DMS 273 (cell line): ENCODE measurements around the gene ZNF723.
A peak's percentile ranks its signal among the peaks of the same experiment; 100 is the strongest.
"Not testable (repeated sequence)": the region's sequence is repeated elsewhere in the genome, so short reads cannot be mapped to it uniquely, and the experiment has no call there.

Experiments
- DNase-seq: peaks from one replicate; lab custom pipeline; 2025; ENCODE audit not compliant: unreplicated experiment; lab: John Stamatoyannopoulos, UW

Gene ZNF723

GRCh38 chr19:22832031-22832762 is at the start of gene ZNF723:
Gene ZNF723, plus strand, starts transcription at chr19:22832291. Its CDS starts 89 bp downstream, at chr19:22832380.
- peak; percentile 88 for DNase-seq

- peak; percentile 54 for DNase-seq
Observed at GRCh38 chr19:22783651-22784410, 48.3 kb upstream of the ZNF723 start, which contains the start of gene ZNF99. Gene ZNF99, minus strand, starts transcription at chr19:22784151. Its CDS starts 135 bp downstream, at chr19:22784016.

- DNase-seq = not testable (repeated sequence)
Observed at GRCh38 chr19:22792863-22793262, 39.2 kb upstream of the ZNF723 start.

- DNase-seq = no peak
Observed at GRCh38 chr19:22797040-22797439, 35.1 kb upstream of the ZNF723 start.

- DNase-seq = no peak
Observed at GRCh38 chr19:22806418-22806817, 25.7 kb upstream of the ZNF723 start.

GRCh38 chr19:22807061-22807835 is 24.8 kb upstream of the ZNF723 start:
- DNase-seq = no peak

DNA sequence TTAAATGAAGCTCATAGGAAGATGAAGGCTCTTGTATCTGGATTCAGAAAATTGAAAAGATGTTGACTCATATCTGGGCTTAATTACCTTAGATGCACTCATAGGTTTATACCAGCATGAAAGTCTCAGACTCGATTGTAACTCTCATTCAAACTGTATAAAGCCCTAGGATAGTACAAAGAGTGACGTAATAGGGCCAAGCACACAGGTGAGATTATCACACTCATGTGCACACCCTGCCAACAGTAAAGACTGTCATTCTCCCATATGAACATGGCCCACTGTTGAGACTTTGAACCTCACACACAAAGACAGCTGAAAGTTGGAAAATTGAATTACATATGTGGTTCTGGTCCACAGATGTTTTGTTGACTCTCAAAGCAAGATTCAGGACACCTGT is 18.0 kb upstream of the ZNF723 start:
- DNase-seq = no peak

DNA sequence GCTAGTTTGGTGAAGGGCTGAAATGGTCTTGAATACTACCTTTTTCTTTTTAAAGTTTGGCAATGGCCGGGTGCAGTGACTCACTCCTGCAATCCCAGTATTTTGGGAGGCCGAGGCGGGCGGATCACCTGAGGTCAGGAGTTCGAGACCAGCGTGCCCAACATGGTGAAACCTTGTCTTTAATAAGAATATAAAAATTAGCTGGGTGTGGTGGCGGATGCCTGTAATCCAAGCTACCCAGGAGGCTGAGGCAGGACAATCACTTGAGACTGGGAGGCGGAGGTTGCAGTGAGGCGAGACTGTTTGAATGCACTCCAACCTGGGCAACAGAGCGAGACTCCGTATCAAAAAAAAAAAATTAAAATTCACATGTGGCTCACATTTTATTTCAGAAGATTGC is 880 bp upstream of the ZNF723 start:
- DNase-seq = no peak

- DNase-seq = not testable (repeated sequence)
Observed at GRCh38 chr19:22857713-22858320, 25.7 kb downstream of the ZNF723 start.

DNA sequence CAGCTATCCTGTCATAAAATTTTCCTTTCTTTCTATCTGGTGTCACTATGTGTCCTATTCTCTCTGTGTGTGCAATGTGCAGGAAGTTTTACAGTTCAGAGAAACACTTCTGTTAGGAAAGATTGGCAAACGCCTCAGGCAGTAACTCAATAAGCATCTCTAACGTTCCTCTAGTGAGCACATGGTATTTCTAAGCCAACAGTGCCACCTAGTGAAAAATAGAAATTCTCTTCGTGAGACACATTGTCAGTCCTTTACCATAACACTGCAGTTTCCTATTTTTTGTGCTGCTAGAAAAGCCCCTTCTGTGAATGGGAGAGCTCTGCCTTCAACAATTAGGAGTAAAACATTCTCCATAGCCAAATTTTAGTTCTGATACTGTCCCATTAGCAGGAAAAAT is 50.7 kb downstream of the ZNF723 start:
- DNase-seq = peak; percentile 74

DNA sequence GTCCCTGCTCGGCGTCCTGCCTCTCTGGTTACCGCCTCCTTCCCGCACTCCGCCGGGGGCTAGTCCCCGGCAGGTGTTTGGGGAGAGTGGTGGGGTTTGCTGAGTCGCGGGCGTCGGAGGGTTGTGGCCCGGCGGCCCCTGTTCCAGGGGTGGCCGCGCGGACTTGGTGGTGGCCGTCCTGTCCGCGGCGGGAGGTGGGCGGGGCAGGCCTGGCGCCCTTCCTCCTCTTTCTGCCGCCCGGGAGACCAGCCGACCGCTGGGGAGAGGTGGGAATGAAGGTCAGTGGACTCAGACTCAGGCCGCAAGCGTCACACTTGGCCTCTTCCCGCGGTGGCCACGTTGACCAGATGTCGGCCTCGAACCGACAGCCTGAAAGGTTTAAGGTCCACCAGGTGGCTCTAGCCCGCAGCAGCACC is 61.8 kb downstream of the ZNF723 start:
- no peak for DNase-seq

- DNase-seq = no peak
Observed at GRCh38 chr19:22901431-22902130, 69.5 kb downstream of the ZNF723 start.
